ENCODE results near the gene NQO1. TPM values are rescaled to one million over a fixed set of nuclear protein-coding genes. Genes with fewer than 3 reads are reported as not detected.

The NQO1 gene
- polyA plus RNA-seq, 1 donor (not counting 4 experiments of a cell fraction or from before 2014, with no cell fraction given), result 166 TPM

GRCh38 chr16:69741951-69742904, 15.9 kb upstream of the NQO1 start:
- Histone ChIP-seq H3K4me1 (ENCODE audit: control insufficient read depth, extremely low read depth, insufficient read depth, low read length) (peaks cover 13% of the 10 kb centered on the region), H2AFZ (ENCODE audit: control insufficient read depth, low read length) (no peak overlapping the region), H3K4me2 (ENCODE audit: control insufficient read depth, extremely low read depth, insufficient read depth, low read depth, low read length) (no peak overlapping the region), H4K20me1 (ENCODE audit: control insufficient read depth, extremely low read depth, insufficient read depth, low read length) (no peaks in the 10 kb centered on the region), H3K9me1 (ENCODE audit: control insufficient read depth, extremely low read depth, insufficient read depth, low read length) (no peaks in the 10 kb centered on the region), H3K4me3 (ENCODE audit: control insufficient read depth in 2 of 3, extremely low read depth in 1 of 3, insufficient read depth in 2 of 3, low read depth in 1 of 3, low read length in 3 of 3) (no peak overlapping the region), H3K9me3 (ENCODE audit: control insufficient read depth, low read depth, low read length) (no peaks in the 10 kb centered on the region), H3K27me3 (ENCODE audit: control insufficient read depth, extremely low read depth, insufficient read depth, low read length) (no peaks in the 10 kb centered on the region), H3K36me3 (ENCODE audit: control insufficient read depth in 2 of 2, extremely low read depth in 1 of 2, insufficient read depth in 2 of 2, low read length in 2 of 2) (peaks cover 37 to 51% of the 10 kb centered on the region in 2 experiments), H3K79me2 (ENCODE audit: control insufficient read depth, insufficient read depth, low read length) (peaks cover 20% of the 10 kb centered on the region), H3K27ac (ENCODE audit: control insufficient read depth, insufficient read depth, low read length) (no peak overlapping the region), H3K9ac (ENCODE audit: control insufficient read depth, extremely low read depth, insufficient read depth, low read length) (no peak overlapping the region)
- dilution Hi-C loops (cut with MboI; ENCODE audit: extremely low pct_ligation_motif_present, low sequenced_read_pairs), result no loop called here
- DNase-seq (ENCODE audit: low read depth, low spot score) (no peak), FAIRE-seq (no peak)
- TF ChIP-seq CTCF (optimal IDR thresholded peaks at IDR 0.05 in 1 of 3, IDR thresholded peaks at IDR 0.05 in 1 of 3, conservative IDR thresholded peaks at IDR 0.05 in 1 of 3; ENCODE audit: extremely low read depth in 1 of 3, insufficient read depth in 2 of 3, low read length in 3 of 3), result no peak
- TF ChIP-seq EZH2 (IDR thresholded peaks at IDR 0.05; ENCODE audit: low read length), result no peak

GRCh38 chr16:69741519-69741918, 15.2 kb upstream of the NQO1 start:
- Histone ChIP-seq H2AFZ (ENCODE audit: control insufficient read depth, low read length) (no peak overlapping the region), H3K4me3 (ENCODE audit: control insufficient read depth in 2 of 3, extremely low read depth in 1 of 3, insufficient read depth in 2 of 3, low read depth in 1 of 3, low read length in 3 of 3) (no peak overlapping the region), H3K27ac (ENCODE audit: control insufficient read depth, insufficient read depth, low read length) (no peak overlapping the region), H3K27me3 (ENCODE audit: control insufficient read depth, extremely low read depth, insufficient read depth, low read length) (no peaks in the 10 kb centered on the region), H3K4me2 (ENCODE audit: control insufficient read depth, extremely low read depth, insufficient read depth, low read depth, low read length) (no peak overlapping the region), H3K9me1 (ENCODE audit: control insufficient read depth, extremely low read depth, insufficient read depth, low read length) (no peaks in the 10 kb centered on the region), H4K20me1 (ENCODE audit: control insufficient read depth, extremely low read depth, insufficient read depth, low read length) (no peaks in the 10 kb centered on the region), H3K9me3 (ENCODE audit: control insufficient read depth, low read depth, low read length) (no peaks in the 10 kb centered on the region), H3K79me2 (ENCODE audit: control insufficient read depth, insufficient read depth, low read length) (peaks cover 20% of the 10 kb centered on the region), H3K4me1 (ENCODE audit: control insufficient read depth, extremely low read depth, insufficient read depth, low read length) (peaks cover 13% of the 10 kb centered on the region), H3K36me3 (ENCODE audit: control insufficient read depth in 2 of 2, extremely low read depth in 1 of 2, insufficient read depth in 2 of 2, low read length in 2 of 2) (peaks cover 36 to 48% of the 10 kb centered on the region in 2 experiments), H3K9ac (ENCODE audit: control insufficient read depth, extremely low read depth, insufficient read depth, low read length) (no peak overlapping the region)
- dilution Hi-C loops (cut with MboI; ENCODE audit: extremely low pct_ligation_motif_present, low sequenced_read_pairs), result no loop called here
- no peak for TF ChIP-seq EZH2 (IDR thresholded peaks at IDR 0.05; ENCODE audit: low read length)
- no peak for TF ChIP-seq CTCF (optimal IDR thresholded peaks at IDR 0.05 in 1 of 3, IDR thresholded peaks at IDR 0.05 in 1 of 3, conservative IDR thresholded peaks at IDR 0.05 in 1 of 3; ENCODE audit: extremely low read depth in 1 of 3, insufficient read depth in 2 of 3, low read length in 3 of 3)
- FAIRE-seq (no peak), DNase-seq (ENCODE audit: low read depth, low spot score) (no peak)
